ENCODE results near the gene HOXA9.

Gene HOXA9

DNA sequence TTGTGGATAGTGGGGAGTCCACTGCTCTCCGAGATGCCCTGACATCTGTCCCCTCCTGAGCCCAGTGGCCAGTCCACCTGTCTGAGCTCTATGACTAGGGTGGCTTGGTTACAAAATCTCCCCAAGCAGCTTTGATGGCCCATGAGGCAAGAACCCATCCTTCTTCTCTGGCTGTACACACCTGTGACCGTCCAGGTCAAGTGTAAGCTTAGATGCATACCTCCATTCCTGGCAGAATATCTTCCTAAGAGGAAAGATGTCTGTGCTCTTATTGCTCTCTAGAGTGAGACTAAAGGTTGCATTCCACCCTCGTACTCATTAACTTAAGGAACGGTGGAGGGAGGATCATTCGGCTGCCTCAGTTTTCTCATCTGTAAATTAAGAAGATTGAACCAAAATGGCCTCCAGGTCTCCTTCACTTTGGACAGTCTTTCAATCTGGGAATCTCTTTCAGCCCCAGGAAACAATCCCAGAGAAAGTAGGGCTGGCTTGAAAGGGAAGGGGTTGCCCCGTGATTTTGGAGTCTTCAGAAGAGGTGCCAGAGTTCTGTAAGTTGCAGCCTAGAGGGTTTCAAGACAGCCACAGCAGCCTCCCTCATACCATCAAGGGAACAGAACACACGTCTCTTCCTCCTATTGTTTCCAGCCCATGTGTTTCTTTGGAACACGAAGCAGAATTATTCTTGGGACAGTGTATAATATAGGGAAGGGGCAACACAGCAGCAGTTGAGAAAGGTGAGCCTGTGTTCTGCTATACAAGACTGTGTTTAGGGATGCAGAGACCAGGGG, 40.2 kb downstream of the HOXA9 start:
- DNase-seq, result no peak

GRCh38 chr7:27124096-27124901, 41.0 kb downstream of the HOXA9 start:
- DNase-seq, result no peak

GRCh38 chr7:27123477-27124053, 41.8 kb downstream of the HOXA9 start:
- DNase-seq, result no peak

DNA sequence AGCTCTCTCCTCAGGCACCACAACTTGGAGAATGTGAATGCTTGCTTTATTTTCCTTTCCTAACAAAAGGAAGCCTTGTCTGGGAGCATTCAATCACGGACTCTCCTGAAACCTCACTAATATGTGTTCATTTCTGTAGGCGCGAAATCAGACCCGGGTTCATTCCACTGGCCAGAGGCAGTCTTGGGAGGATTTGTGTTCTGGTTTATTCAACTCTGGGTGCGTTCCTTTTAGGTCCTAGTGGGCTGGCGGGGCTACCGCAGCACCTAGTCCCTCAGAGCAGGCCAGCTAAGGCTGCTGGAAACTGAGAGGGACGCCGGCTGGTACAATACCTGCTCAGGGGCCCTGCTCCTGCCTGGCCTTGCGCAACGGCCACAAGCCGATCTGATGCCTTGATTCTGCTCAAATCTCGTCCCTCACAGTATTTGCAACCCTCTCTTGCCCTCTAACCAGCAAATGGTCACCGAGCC, 42.3 kb downstream of the HOXA9 start:
- DNase-seq, result no peak

GRCh38 chr7:27122077-27122910, 43.0 kb downstream of the HOXA9 start:
- DNase-seq, result no peak

- no peak for DNase-seq
Observed at GRCh38 chr7:27121684-27122076, 43.7 kb downstream of the HOXA9 start.

GRCh38 chr7:27119412-27119911, 45.9 kb downstream of the HOXA9 start:
- no peak for DNase-seq

GRCh38 chr7:27118580-27118979, 46.8 kb downstream of the HOXA9 start:
- no peak for DNase-seq

- DNase-seq, result no peak
Observed at GRCh38 chr7:27117887-27118491, 47.3 kb downstream of the HOXA9 start.

DNA sequence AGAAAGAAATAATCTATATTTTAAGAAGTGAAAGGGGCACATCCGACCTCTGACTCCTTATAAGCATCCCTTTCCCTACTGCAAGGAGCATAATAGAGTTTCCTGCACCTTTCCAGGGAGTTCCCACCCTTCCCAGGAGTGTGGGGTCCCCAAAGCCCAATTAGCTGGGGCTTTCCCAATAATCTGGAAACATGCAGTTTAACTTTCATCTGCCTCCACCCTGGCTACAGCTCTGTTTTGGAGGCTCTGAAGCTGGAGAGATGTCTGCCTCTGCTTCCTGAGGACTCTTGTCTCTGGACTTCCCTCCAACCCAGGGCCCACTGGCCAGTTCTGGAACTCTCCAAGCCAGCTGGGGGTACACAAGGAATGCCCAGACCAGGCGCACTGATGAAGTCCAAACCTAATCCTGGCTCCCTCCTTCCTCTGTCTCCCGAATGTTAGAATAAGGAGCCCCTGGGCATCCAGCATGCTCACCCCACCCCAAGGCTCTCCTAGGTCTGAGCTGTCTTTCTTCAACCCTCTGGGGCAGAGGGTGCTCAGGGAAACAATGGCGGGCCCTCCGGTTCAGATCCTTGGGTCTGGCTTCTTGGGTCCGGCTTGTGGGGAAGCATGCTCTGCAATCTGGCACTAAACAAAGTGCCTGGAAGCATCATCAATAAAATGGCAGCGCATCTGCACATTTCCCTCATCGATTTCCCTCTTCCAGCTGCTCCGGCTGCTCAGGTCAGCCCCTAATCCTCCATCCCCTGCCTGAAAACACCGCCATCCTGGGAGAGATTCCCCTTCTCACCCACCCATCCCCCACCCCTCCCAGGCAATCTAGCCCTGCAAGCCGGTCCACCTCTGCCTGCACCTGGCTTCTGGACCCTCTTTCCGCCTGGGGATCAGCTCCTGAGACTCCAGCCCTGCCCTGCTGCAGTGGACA, 48.1 kb downstream of the HOXA9 start:
- no peak for DNase-seq

GRCh38 chr7:27116031-27116961, 49.0 kb downstream of the HOXA9 start:
- DNase-seq, result no peak

DNA sequence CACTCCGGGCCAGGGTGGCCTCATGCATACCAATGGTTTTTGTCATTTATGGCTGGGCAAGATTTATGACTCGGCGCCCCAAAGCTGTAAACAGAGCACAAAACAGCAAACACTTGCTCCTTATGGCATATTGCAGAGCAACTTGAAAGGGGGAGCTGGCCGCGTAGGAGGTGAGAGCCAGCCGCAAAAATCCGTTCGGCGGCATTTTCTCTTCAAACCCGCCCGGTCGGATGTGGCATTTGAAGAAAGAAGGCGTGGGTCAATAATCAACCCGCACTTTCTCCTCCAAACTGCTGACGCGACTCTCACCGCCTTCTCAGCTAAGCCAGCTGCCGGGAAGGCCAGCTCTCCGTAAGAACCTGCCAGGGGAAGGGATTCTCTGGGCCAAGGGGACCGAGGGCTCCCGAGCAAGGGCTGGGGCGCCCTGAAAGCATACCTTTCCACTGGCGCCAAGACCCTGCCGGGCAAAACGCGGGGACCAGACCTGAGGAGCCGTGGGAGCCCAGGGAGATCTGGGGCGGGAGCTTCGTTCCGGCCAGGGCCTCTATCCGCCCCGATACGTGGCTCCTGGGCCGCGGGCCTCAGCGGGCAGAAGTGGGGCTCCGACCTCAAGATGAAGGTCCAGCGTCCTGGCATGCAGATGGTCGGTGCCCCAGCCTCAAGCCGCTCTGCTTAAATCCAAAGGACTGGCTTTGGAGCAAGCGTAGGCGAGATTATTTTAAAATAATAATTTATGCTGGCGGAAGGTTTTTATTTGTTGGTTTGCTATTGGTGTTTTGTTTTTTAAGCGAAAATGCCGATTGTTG, 49.9 kb downstream of the HOXA9 start:
- DNase-seq, result no peak

DNA sequence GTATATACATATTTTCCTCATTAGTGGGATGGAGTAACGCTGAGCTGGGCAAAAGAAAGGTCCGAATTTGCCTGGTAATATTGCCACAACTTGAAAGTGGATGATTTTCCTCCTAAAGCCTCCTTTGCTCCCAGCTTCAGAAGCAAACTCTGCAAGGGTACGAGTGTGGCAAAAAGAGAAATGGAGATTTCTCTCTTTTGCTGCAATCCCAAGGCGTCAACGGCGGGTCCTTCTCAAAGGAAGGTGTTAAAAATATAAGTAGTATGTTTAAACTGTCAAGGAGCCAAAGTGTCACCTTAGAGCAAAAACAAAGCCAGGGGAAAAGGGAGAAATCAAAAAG, 50.5 kb downstream of the HOXA9 start:
- DNase-seq, result no peak

- no peak for DNase-seq
Observed at GRCh38 chr7:27113991-27114769, 51.2 kb downstream of the HOXA9 start.

- DNase-seq, result no peak
Observed at GRCh38 chr7:27112955-27113949, 52.1 kb downstream of the HOXA9 start.

Measured in SHP77 treated with DMSO at 0.1 percent for 48 hours (cell line).